Measurements from ENCODE around the gene PHOX2A.

DNA sequence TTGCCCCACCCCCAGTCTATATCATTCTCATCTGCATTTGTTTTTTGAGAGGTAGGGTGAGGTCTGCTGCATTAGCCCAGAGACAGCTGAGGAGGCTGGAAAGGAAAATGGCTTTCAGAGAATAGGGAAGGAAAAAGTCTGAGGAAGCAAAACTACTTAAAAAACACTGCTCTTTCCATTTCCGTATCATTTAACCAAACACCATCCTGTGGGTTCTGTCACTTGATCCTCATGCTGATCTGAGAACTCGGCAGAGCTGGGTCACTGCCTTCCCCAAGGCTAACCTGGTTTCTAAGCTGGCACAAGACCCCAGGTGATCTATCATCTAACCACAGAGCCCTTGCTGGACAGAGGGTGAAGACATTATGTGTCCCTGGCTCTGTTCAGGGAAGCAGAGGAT lies 26.1 kb downstream of the PHOX2A start:
- TF ChIP-seq, protein P1, sequence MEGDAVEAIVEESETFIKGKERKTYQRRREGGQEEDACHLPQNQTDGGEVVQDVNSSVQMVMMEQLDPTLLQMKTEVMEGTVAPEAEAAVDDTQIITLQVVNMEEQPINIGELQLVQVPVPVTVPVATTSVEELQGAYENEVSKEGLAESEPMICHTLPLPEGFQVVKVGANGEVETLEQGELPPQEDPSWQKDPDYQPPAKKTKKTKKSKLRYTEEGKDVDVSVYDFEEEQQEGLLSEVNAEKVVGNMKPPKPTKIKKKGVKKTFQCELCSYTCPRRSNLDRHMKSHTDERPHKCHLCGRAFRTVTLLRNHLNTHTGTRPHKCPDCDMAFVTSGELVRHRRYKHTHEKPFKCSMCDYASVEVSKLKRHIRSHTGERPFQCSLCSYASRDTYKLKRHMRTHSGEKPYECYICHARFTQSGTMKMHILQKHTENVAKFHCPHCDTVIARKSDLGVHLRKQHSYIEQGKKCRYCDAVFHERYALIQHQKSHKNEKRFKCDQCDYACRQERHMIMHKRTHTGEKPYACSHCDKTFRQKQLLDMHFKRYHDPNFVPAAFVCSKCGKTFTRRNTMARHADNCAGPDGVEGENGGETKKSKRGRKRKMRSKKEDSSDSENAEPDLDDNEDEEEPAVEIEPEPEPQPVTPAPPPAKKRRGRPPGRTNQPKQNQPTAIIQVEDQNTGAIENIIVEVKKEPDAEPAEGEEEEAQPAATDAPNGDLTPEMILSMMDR (IDR thresholded peaks at IDR 0.05): no peak
- no peak for TF ChIP-seq POLR2A (IDR thresholded peaks at IDR 0.05)

Data from vagina (tissue), 2 donors.